ENCODE measurements around the gene HMX1. TPM values are rescaled to one million over a fixed set of nuclear protein-coding genes. Genes with fewer than 3 reads are reported as not detected.

Gene HMX1
- total RNA-seq, 1 experiment from 2014 or later: not detected

DNA sequence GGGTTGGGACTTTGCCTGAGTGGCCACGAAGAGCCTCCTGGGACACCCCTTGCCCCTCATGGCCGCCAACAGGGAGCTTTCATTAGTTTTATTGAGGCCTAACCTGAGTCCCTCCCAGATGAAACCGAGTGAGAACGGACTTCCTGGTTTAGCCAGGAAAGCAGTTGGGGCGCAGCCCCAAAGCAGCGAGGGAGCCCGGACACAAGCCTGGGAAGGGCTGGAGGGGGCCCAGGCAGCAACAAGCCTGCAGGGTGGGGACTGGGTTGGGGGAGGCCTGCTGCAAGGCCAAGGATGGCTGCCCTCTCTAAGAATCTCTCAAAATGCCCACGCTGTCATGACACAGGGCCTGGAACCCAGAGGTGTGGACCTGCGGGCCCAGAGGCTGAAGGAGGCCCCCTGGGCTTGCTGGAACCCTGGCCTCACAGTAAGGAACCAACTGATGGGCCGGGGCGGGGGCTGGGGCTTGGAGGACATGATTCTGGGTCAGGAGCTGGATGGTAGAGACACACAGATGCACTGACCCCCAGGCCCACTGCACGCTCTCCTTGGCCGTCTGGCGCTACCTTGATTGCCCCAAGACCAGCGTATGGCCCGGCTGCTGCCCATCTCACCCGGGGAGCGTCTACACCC, 5.8 kb downstream of the HMX1 start:
- no peak overlapping the region for H2AFZ ChIP-seq (ENCODE audit: low read length)
- intact Hi-C loops (cut with micrococcal nuclease): no loop called here
- no peaks in the 10 kb centered on the region for H3K4me1 ChIP-seq (ENCODE audit: insufficient read depth, low read length)
- no peaks in the 10 kb centered on the region for H3K79me2 ChIP-seq (ENCODE audit: low read length)
- ATAC-seq (no peak), DNase-seq (no peak)
- H4K20me1 ChIP-seq (ENCODE audit: low read length): no peaks in the 10 kb centered on the region
- TF ChIP-seq, protein P1, sequence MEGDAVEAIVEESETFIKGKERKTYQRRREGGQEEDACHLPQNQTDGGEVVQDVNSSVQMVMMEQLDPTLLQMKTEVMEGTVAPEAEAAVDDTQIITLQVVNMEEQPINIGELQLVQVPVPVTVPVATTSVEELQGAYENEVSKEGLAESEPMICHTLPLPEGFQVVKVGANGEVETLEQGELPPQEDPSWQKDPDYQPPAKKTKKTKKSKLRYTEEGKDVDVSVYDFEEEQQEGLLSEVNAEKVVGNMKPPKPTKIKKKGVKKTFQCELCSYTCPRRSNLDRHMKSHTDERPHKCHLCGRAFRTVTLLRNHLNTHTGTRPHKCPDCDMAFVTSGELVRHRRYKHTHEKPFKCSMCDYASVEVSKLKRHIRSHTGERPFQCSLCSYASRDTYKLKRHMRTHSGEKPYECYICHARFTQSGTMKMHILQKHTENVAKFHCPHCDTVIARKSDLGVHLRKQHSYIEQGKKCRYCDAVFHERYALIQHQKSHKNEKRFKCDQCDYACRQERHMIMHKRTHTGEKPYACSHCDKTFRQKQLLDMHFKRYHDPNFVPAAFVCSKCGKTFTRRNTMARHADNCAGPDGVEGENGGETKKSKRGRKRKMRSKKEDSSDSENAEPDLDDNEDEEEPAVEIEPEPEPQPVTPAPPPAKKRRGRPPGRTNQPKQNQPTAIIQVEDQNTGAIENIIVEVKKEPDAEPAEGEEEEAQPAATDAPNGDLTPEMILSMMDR (conservative IDR thresholded peaks at IDR 0.05; ENCODE audit: low read depth, low read length): no peak
- TF ChIP-seq EZH2 (IDR thresholded peaks at IDR 0.05; ENCODE audit: low read length, unreplicated experiment) (no peak), EZH2phosphoT487 (IDR thresholded peaks at IDR 0.05; ENCODE audit: borderline replicate concordance, low read length) (no peak)
- no peak overlapping the region for H3K9ac ChIP-seq (ENCODE audit: low read length)
- H3K27me3 ChIP-seq (ENCODE audit: low read length): peaks cover 61% of the 10 kb centered on the region
- no peak overlapping the region for H3K27ac ChIP-seq (ENCODE audit: low read length)
- H3K9me3 ChIP-seq (ENCODE audit: low read length): no peaks in the 10 kb centered on the region
- BruUV-seq (replicated peaks): no TSS peak
- ChIA-PET CTCF (no interaction called here), POLR2A (ENCODE audit: unreplicated experiment) (no interaction called here)
- no peak overlapping the region for H3K4me2 ChIP-seq (ENCODE audit: low read length)
- H3K9me2 ChIP-seq (replicated peaks; ENCODE audit: low read length): no peaks in the 10 kb centered on the region
- H3F3A ChIP-seq (ENCODE audit: low read length, unreplicated experiment): no peaks in the 10 kb centered on the region
- H3K36me3 ChIP-seq (ENCODE audit: low read depth, low read length): no peaks in the 10 kb centered on the region
- no peak overlapping the region for H3K4me3 ChIP-seq (ENCODE audit: low read length)

DNA sequence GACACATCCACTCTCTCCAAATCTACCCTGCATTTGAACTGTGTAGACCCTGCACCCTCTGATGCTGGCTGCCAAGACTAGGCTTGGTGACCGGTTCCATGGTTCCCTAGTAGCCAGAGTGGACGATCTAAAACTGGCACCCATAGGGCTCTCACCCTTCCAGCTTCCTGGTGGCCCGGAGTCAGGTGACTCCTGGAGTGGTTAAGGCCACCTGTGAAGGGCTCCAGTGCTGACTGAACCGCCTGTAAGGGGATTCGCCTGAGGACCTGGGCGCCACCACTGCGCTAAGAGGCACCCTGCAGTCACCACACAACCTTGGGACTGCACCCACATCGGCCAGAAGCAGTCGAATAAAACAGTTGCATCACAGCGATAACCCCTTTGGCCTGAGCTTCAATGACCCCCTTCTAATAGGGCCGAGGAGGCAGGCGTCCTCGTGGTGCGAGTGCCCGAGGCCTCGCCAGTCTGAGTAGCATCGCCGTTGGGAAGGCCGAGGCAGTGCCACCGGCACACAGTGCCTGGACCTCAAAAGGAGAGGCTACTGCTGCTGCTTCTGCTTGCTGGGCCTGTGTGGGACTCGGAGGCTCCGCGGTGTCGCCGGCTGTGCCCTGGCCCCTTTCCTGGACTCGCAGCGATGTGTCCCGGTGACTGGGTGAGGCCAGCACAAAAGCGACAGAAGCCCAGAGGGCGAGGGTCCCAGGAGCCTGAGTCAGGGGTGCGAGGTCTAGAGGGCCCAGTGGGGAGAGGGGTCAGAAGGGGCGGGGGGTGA, 6.5 kb downstream of the HMX1 start:
- intact Hi-C loops (cut with micrococcal nuclease): no loop called here
- DNase-seq (no peak), ATAC-seq (no peak)
- Histone ChIP-seq H3K9ac (ENCODE audit: low read length) (no peak overlapping the region), H3K4me2 (ENCODE audit: low read length) (no peak overlapping the region), H3F3A (ENCODE audit: low read length, unreplicated experiment) (no peaks in the 10 kb centered on the region), H3K9me2 (replicated peaks; ENCODE audit: low read length) (no peaks in the 10 kb centered on the region), H2AFZ (ENCODE audit: low read length) (no peak overlapping the region), H3K4me1 (ENCODE audit: insufficient read depth, low read length) (no peaks in the 10 kb centered on the region), H3K36me3 (ENCODE audit: low read depth, low read length) (no peaks in the 10 kb centered on the region), H4K20me1 (ENCODE audit: low read length) (no peaks in the 10 kb centered on the region), H3K4me3 (ENCODE audit: low read length) (no peak overlapping the region), H3K79me2 (ENCODE audit: low read length) (no peaks in the 10 kb centered on the region), H3K9me3 (ENCODE audit: low read length) (no peaks in the 10 kb centered on the region), H3K27me3 (ENCODE audit: low read length) (peaks cover 67% of the 10 kb centered on the region), H3K27ac (ENCODE audit: low read length) (no peak overlapping the region)
- ChIA-PET POLR2A (ENCODE audit: unreplicated experiment) (no interaction called here), CTCF (no interaction called here)
- TF ChIP-seq EZH2 (IDR thresholded peaks at IDR 0.05; ENCODE audit: low read length, unreplicated experiment): no peak
- no peak for TF ChIP-seq EZH2phosphoT487 (IDR thresholded peaks at IDR 0.05; ENCODE audit: borderline replicate concordance, low read length)
- TF ChIP-seq, protein P1 (conservative IDR thresholded peaks at IDR 0.05; ENCODE audit: low read depth, low read length): no peak
- BruUV-seq (replicated peaks): no TSS peak
